GM12878 (cell line): ENCODE results near the gene DDX31. TPM values are rescaled to one million over a fixed set of nuclear protein-coding genes. Genes with fewer than 3 reads are reported as not detected.
A peak's percentile ranks its signal among the peaks of the same experiment; 100 is the strongest.

Source experiments
- ATAC-seq: fragments of 200-7000 bp; cut with Tn5 transposase; 3 replicates; pipeline ENCODE4 v1.9.1; 2020; ENCODE audit warnings: mild to moderate bottlenecking, moderate library complexity
- BruUV-seq: library from RNA; stranded (reverse); fragments of 400-500 nt; replicated peaks from 2 replicates; lab custom pipeline; 2021; lab: Mats Ljungman, UMichigan
- CTCF ChIA-PET: fragments of 300-600 bp; sonication (Branson Sonifier 250); formaldehyde crosslinking; extraction: SDS; loops from one replicate; lab custom pipeline; 2021; ENCODE audit warnings: inconsistent platforms; lab: Yijun Ruan, JAX
- POLR2A ChIA-PET: fragments of 350-600 bp; formaldehyde crosslinking; extraction: SDS; loops from one replicate; lab custom pipeline; 2021; ENCODE audit warnings: inconsistent platforms; lab: Charles Lee
- RAD21 ChIA-PET: fragments of 300-600 bp; sonication (Branson Sonifier 250); formaldehyde crosslinking; loops from one replicate; lab custom pipeline; 2023; ENCODE audit warnings: antibody characterized with exemption; ENCODE audit not compliant: unreplicated experiment; lab: Charles Lee
- SMC1A ChIA-PET: fragments of 300-600 bp; sonication (Branson Sonifier 250); formaldehyde crosslinking; loops from one replicate; lab custom pipeline; 2023; ENCODE audit not compliant: unreplicated experiment, uncharacterized antibody; lab: Charles Lee
- DNase-seq: peaks from one replicate; pipeline ENCODE4 v3.0.0-alpha.2; 2011; ENCODE audit warnings: low read depth, low spot score
- FAIRE-seq: peaks from 3 replicates; lab custom pipeline; 2011; peaks lifted over from hg19 to GRCh38; lab: Jason Lieb, UNC
- H2AFZ ChIP-seq: 2 replicates; pipeline ENCODE4 v1.6.0; 2011; ENCODE audit warnings: low read depth, low read length, control low read depth; ENCODE audit not compliant: control insufficient read depth
- H3K27ac ChIP-seq: 2 replicates; pipeline ENCODE4 v1.5.1; 2011; ENCODE audit warnings: control low read depth; ENCODE audit not compliant: control insufficient read depth, insufficient read depth
- H3K27me3 ChIP-seq, 2 experiments: replicated peaks in 1 of 2; 2 replicates each; pipeline versions ENCODE4 v1.6.0 to v1.6.1; 2011; ENCODE audit warnings: low read length in 1 of 2; ENCODE audit not compliant: control insufficient read depth in 2 of 2, insufficient read depth in 2 of 2
- H3K36me3 ChIP-seq, 2 experiments: 2 replicates each; pipeline ENCODE4 v1.5.1; 2011; ENCODE audit warnings: low read length in 1 of 2; ENCODE audit not compliant: control insufficient read depth in 2 of 2, insufficient read depth in 2 of 2
- H3K4me1 ChIP-seq: 2 replicates; pipeline ENCODE4 v1.6.1; 2011; ENCODE audit warnings: mild to moderate bottlenecking, low read length, moderate library complexity, mixed read lengths; ENCODE audit not compliant: control insufficient read depth, insufficient read depth
- H3K4me2 ChIP-seq: 2 replicates; pipeline ENCODE4 v1.6.0; 2011; ENCODE audit warnings: control low read depth; ENCODE audit not compliant: control insufficient read depth, insufficient read depth
- H3K4me3 ChIP-seq: fragments of 200-600 bp; sonication (generic); 2 replicates; pipeline ENCODE4 v1.5.1; 2016
- H3K79me2 ChIP-seq: 2 replicates; pipeline ENCODE4 v1.6.0; 2011; ENCODE audit warnings: low read length; ENCODE audit not compliant: control insufficient read depth, insufficient read depth
- H3K9ac ChIP-seq: 2 replicates; pipeline ENCODE4 v1.8.0; 2011; ENCODE audit warnings: low read length, control low read depth, mixed read lengths; ENCODE audit not compliant: control insufficient read depth, insufficient read depth
- H3K9me3 ChIP-seq: replicated peaks from 3 replicates; pipeline ENCODE4 v1.5.1; 2011; ENCODE audit warnings: mild to moderate bottlenecking, low read length; ENCODE audit not compliant: control insufficient read depth, insufficient read depth
- H4K20me1 ChIP-seq: 2 replicates; pipeline ENCODE4 v1.6.0; 2011; ENCODE audit not compliant: control insufficient read depth, insufficient read depth
- BRCA1 ChIP-seq: IDR thresholded peaks from 2 replicates; pipeline ENCODE4 v1.6.1; 2011; ENCODE audit warnings: low read depth, low read length, improper control_type of control experiment
- CREM ChIP-seq: IDR thresholded peaks from 2 replicates; pipeline ENCODE4 v1.6.1; 2014; ENCODE audit warnings: antibody characterized with exemption, low read depth
- GABPA ChIP-seq: IDR thresholded peaks from 2 replicates; pipeline ENCODE4 v1.6.1; 2014; ENCODE audit warnings: antibody characterized with exemption, low read depth, mild to moderate bottlenecking, inconsistent platforms
- GATAD2B ChIP-seq: fragments of 450-650 bp; conservative IDR thresholded peaks from 2 replicates; pipeline ENCODE4 v1.6.1; 2017; ENCODE audit warnings: low read depth, mild to moderate bottlenecking, moderate library complexity
- HCFC1 ChIP-seq: fragments of 150-350 bp; IDR thresholded peaks from 2 replicates; pipeline ENCODE4 v1.6.1; 2014; ENCODE audit warnings: low read length
- IRF4 ChIP-seq: IDR thresholded peaks from 2 replicates; pipeline ENCODE4 v1.6.1; 2011; ENCODE audit warnings: low read depth, low read length
- LARP7 ChIP-seq: fragments of 450-650 bp; IDR thresholded peaks from 2 replicates; pipeline ENCODE4 v1.6.1; 2017; ENCODE audit warnings: mild to moderate bottlenecking
- PAX5 ChIP-seq: IDR thresholded peaks from 2 replicates; pipeline ENCODE4 v1.6.1; 2011; ENCODE audit warnings: low read depth, low read length, borderline replicate concordance
- RB1 ChIP-seq: fragments of 450-650 bp; formaldehyde crosslinking; IDR thresholded peaks from 2 replicates; pipeline ENCODE4 v1.6.1; 2017; ENCODE audit warnings: mild to moderate bottlenecking, borderline replicate concordance
- RUNX3 ChIP-seq: IDR thresholded peaks from 2 replicates; pipeline ENCODE4 v1.6.1; 2012; ENCODE audit warnings: low read length, inconsistent platforms
- SMC3 ChIP-seq: IDR thresholded peaks from 2 replicates; pipeline ENCODE4 v1.6.1; 2011; ENCODE audit warnings: low read length, improper control_type of control experiment, borderline replicate concordance
- TCF7 ChIP-seq: IDR thresholded peaks from 2 replicates; pipeline ENCODE4 v1.6.1; 2014; ENCODE audit warnings: antibody characterized with exemption, borderline replicate concordance
- WGBS: methylation state at CpG from one replicate; pipeline ENCODE4 v1.1.6; 2016; ENCODE audit warnings: low lambda C conversion rate; ENCODE audit not compliant: insufficient replicate concordance, insufficient coverage; ENCODE audit errors: missing lambda C conversion rate; 5-methylcytosine and 5-hydroxymethylcytosine counted together
- in situ Hi-C: fragments of 300-500 bp; cut with MboI; formaldehyde crosslinking; loops from 9 replicates; pipeline ENCODE4 v1.14.3; 2018; ENCODE audit warnings: mixed read lengths
- intact Hi-C: fragments of 100-400 bp; cut with micrococcal nuclease; formaldehyde crosslinking; loops from one replicate; pipeline ENCODE4 v1.14.2; 2022; ENCODE audit not compliant: unreplicated experiment
- polyA plus RNA-seq, 11 experiments: library from polyadenylated mRNA; depleted of rRNA in 4 of 11; unstranded in 6 of 11; stranded (reverse) in 5 of 11; fragments of >200 nt; fragmentation: Nextera tagmentation in 4 of 11; fragmentation: Illumina TruSeq in 1 of 11; extraction: Ambion mirVana in 4 of 11; extraction: Trizol in 1 of 11; gene quantifications; 1 replicate in 1 of 11; 2 replicates in 10 of 11; pipeline versions ENCODE4 v1.2.1 to v1.2.3, GENCODE V29; 2011 to 2016; ENCODE audit warnings: inconsistent platforms in 2 of 11, missing spikeins in 2 of 11, low read depth in 1 of 11
- total RNA-seq, 4 experiments: library from RNA; depleted of rRNA in 3 of 4; stranded (reverse); fragments of >200 nt in 3 of 4; fragmentation: Illumina TruSeq in 1 of 4; extraction: Trizol in 1 of 4; gene quantifications; 2 replicates each; pipeline versions ENCODE4 v1.2.1 to v1.2.3, GENCODE V29; 2013 to 2021
- TF ChIP-seq, protein P1 (sequence below), 3 experiments: IDR thresholded peaks in 2 of 3; conservative IDR thresholded peaks in 1 of 3; 2 replicates each; pipeline ENCODE4 v1.5.1; 2011; ENCODE audit warnings: low read depth in 3 of 3, low read length in 3 of 3, mild to moderate bottlenecking in 3 of 3, control low read depth in 2 of 3, moderate library complexity in 2 of 3, inconsistent platforms in 1 of 3, mixed read lengths in 1 of 3; ENCODE audit not compliant: control insufficient read depth in 2 of 3, insufficient read depth in 1 of 3; ENCODE audit errors: extremely low read depth in 1 of 3
- TF ChIP-seq, protein P2 (sequence below): fragments of 450-650 bp; formaldehyde crosslinking; IDR thresholded peaks from 2 replicates; pipeline ENCODE4 v1.4.0; 2022; ENCODE audit warnings: mild to moderate bottlenecking, moderate library complexity

DDX31 gene
- total and polyA plus RNA-seq, 10 of the 15 experiments (the other 5 are each of a cell fraction or from before 2014, with no cell fraction given), result 12.1 to 30.8 (median 20.8) TPM

DNA sequence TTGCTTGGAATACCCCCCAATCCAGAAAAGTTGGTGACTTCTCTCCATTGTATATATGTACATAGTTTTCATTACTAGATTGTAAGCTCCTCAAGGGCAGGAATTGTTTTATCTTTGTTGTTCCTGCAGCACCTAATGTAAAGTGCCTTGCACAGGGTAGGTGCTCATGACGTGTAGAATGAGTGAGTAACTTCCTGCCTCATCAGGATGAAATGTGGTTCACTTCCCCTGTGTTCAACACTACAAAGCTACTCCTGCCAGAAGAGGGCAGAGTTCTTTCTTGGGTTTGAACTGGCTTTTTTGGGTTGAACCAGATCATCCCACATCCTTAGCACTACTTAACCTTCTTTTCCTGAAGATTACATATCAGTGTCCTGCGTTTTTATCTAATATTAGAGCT is 24.4 kb upstream of the DDX31 start:
- ChIA-PET RAD21 (no interaction called here), CTCF (interaction anchor here (2.1 kb wide), 1 partner anchor 12 kb away, joined by 5 read pairs; no protein-coding TSS in a partner anchor), SMC1A (interaction anchor here (0.6 to 1.0 kb wide), 2 partner anchors 9 to 68 kb away, joined by 3 to 4 read pairs; no protein-coding TSS in a partner anchor), POLR2A (interaction anchor here (0.6 kb wide), 1 partner anchor 25 kb away, joined by 3 read pairs; the partner anchor contains the start of gene DDX31)
- Histone ChIP-seq H3K79me2 (no peaks in the 10 kb centered on the region), H3K27me3 (no peaks in the 10 kb centered on the region), H2AFZ (no peak overlapping the region), H3K9ac (no peak overlapping the region), H3K27ac (no peak overlapping the region), H3K9me3 (no peaks in the 10 kb centered on the region; the same call in none of the 3 replicates), H3K36me3 (peaks cover 0 to 1% of the 10 kb centered on the region in 2 experiments; a peak in 1 of 4 replicates), H4K20me1 (no peaks in the 10 kb centered on the region), H3K4me1 (no peaks in the 10 kb centered on the region), H3K4me2 (no peak overlapping the region), H3K4me3 (no peak overlapping the region)
- BruUV-seq, result no TSS peak
- intact Hi-C loops, result no loop called here
- in situ Hi-C loops, result no loop called here
- WGBS, result 32% methylated on average over 2 of the region's 2 CpGs
- FAIRE-seq (no peak), DNase-seq (no peak), ATAC-seq (no peak)
- TF ChIP-seq TCF7 (no peak), SMC3 (peak; percentile 7; the same call in 1 of the 2 replicates), PAX5 (no peak), CREM (no peak), GABPA (no peak), RB1 (no peak), RUNX3 (no peak), BRCA1 (no peak), GATAD2B (no peak), IRF4 (no peak), HCFC1 (no peak), LARP7 (no peak)
- TF ChIP-seq, protein P1, sequence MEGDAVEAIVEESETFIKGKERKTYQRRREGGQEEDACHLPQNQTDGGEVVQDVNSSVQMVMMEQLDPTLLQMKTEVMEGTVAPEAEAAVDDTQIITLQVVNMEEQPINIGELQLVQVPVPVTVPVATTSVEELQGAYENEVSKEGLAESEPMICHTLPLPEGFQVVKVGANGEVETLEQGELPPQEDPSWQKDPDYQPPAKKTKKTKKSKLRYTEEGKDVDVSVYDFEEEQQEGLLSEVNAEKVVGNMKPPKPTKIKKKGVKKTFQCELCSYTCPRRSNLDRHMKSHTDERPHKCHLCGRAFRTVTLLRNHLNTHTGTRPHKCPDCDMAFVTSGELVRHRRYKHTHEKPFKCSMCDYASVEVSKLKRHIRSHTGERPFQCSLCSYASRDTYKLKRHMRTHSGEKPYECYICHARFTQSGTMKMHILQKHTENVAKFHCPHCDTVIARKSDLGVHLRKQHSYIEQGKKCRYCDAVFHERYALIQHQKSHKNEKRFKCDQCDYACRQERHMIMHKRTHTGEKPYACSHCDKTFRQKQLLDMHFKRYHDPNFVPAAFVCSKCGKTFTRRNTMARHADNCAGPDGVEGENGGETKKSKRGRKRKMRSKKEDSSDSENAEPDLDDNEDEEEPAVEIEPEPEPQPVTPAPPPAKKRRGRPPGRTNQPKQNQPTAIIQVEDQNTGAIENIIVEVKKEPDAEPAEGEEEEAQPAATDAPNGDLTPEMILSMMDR (IDR thresholded peaks at IDR 0.05 in 2 of 3, conservative IDR thresholded peaks at IDR 0.05 in 1 of 3; ENCODE audit: control insufficient read depth in 2 of 3, extremely low read depth in 1 of 3, insufficient read depth in 1 of 3, low read depth in 3 of 3, low read length in 3 of 3), result 0 out of 6 replicates have a peak, but pooled peaks of 1 of the 3 experiments have one; percentile 9
- TF ChIP-seq, protein P2, sequence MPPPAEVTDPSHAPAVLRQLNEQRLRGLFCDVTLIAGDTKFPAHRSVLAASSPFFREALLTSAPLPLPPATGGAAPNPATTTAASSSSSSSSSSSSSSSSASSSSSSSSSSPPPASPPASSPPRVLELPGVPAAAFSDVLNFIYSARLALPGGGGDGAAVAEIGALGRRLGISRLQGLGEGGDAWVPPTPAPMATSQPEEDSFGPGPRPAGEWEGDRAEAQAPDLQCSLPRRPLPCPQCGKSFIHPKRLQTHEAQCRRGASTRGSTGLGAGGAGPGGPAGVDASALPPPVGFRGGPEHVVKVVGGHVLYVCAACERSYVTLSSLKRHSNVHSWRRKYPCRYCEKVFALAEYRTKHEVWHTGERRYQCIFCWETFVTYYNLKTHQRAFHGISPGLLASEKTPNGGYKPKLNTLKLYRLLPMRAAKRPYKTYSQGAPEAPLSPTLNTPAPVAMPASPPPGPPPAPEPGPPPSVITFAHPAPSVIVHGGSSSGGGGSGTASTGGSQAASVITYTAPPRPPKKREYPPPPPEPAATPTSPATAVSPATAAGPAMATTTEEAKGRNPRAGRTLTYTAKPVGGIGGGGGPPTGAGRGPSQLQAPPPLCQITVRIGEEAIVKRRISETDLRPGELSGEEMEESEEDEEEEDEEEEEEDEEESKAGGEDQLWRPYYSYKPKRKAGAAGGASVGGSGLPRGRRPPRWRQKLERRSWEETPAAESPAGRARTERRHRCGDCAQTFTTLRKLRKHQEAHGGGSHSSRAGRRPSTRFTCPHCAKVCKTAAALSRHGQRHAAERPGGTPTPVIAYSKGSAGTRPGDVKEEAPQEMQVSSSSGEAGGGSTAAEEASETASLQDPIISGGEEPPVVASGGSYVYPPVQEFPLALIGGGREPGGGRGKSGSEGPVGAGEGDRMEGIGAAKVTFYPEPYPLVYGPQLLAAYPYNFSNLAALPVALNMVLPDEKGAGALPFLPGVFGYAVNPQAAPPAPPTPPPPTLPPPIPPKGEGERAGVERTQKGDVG, result no peak
